Measurements from ENCODE around the gene MED15. TPM values are rescaled to one million over a fixed set of nuclear protein-coding genes. Genes with fewer than 3 reads are reported as not detected.
A peak's percentile ranks its signal among the peaks of the same experiment; 100 is the strongest.

Gene MED15
- total and polyA plus RNA-seq, 2 of the 4 experiments (the other 2 are of a cell fraction), result 19.0 to 68.8 TPM

DNA sequence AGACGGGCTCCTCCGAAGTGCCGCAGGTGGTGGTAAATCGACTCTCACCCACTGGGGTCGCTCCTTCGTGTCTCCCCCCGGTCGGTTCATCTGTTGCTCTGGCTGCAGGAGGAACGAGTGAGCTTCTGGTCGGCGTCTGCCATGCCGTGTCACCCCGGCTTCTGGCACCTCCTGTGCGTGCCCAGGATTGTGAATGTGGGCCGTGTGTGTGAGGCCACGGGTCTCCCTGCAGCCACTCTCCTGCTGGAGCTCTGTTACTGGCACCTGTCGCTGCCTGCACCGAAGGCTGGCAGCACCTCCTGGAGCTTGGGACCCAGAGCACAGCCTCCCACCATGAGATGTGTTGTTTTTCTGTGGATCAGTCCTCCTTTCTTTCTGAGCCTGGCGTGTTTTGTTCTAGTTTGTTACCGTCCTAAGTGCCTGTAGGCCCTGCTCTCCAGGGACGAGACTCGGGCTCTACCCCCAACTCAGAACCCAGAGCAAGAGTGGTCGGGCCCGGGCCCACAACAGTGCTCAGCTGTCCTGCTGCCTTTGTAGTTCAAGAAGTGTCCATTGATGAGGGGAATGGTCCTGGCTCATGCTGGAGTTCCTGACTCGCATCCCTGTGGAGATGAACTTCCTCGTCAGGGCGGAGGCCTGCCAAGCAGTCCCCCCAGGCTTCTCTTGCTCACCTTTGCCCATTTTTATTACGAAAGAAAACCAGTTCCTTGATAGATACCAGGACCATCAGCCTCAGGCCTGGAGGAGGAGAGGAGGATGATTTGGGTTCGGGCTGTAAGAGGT, 66.6 kb downstream of the MED15 start:
- no peak overlapping the region for H2BK5ac ChIP-seq (ENCODE audit: low read depth, low read length, poor library complexity, severe bottlenecking)
- H3K79me1 ChIP-seq (ENCODE audit: low read depth in 1 of 2, low read length in 2 of 2), result peaks cover 56 to 86% of the 10 kb centered on the region in 2 experiments
- peak overlapping the region; percentile 23; the same call in 1 of the 2 replicates for H2BK120ac ChIP-seq (ENCODE audit: low read depth, low read length)
- H3K23ac ChIP-seq (ENCODE audit: low read depth, low read length), result no peak overlapping the region
- no peak for TF ChIP-seq CHD1 (IDR thresholded peaks at IDR 0.05; ENCODE audit: low read depth, low read length)
- TF ChIP-seq FOS (IDR thresholded peaks at IDR 0.05; ENCODE audit: low read depth, low read length), result no peak
- TF ChIP-seq MAZ (IDR thresholded peaks at IDR 0.05; ENCODE audit: borderline replicate concordance, low read depth, low read length), result no peak
- TF ChIP-seq SMC3 (IDR thresholded peaks at IDR 0.05; ENCODE audit: low read depth, low read length), result no peak
- TF ChIP-seq, protein P1, sequence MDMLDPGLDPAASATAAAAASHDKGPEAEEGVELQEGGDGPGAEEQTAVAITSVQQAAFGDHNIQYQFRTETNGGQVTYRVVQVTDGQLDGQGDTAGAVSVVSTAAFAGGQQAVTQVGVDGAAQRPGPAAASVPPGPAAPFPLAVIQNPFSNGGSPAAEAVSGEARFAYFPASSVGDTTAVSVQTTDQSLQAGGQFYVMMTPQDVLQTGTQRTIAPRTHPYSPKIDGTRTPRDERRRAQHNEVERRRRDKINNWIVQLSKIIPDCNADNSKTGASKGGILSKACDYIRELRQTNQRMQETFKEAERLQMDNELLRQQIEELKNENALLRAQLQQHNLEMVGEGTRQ (IDR thresholded peaks at IDR 0.05; ENCODE audit: low read depth, low read length), result no peak
- TF ChIP-seq, protein P2, sequence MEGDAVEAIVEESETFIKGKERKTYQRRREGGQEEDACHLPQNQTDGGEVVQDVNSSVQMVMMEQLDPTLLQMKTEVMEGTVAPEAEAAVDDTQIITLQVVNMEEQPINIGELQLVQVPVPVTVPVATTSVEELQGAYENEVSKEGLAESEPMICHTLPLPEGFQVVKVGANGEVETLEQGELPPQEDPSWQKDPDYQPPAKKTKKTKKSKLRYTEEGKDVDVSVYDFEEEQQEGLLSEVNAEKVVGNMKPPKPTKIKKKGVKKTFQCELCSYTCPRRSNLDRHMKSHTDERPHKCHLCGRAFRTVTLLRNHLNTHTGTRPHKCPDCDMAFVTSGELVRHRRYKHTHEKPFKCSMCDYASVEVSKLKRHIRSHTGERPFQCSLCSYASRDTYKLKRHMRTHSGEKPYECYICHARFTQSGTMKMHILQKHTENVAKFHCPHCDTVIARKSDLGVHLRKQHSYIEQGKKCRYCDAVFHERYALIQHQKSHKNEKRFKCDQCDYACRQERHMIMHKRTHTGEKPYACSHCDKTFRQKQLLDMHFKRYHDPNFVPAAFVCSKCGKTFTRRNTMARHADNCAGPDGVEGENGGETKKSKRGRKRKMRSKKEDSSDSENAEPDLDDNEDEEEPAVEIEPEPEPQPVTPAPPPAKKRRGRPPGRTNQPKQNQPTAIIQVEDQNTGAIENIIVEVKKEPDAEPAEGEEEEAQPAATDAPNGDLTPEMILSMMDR (conservative IDR thresholded peaks at IDR 0.05; ENCODE audit: low read depth, low read length), result no peak
- TF ChIP-seq MAFK (IDR thresholded peaks at IDR 0.05; ENCODE audit: low read depth, low read length), result no peak
- TF ChIP-seq RCOR1 (IDR thresholded peaks at IDR 0.05; ENCODE audit: insufficient replicate concordance, low read length), result no peak
- H4K20me1 ChIP-seq (ENCODE audit: insufficient read depth, low read length), result peaks cover 56% of the 10 kb centered on the region
- ChIA-PET CTCF (interaction anchor here (0.5 to 0.7 kb wide), 2 partner anchors 54 to 773 kb away, joined by 3 to 4 read pairs; no protein-coding TSS in a partner anchor), POLR2A (ENCODE audit: unreplicated experiment) (interaction anchor here (0.6 kb wide), 1 partner anchor 14 kb away, joined by 3 read pairs; no protein-coding TSS in a partner anchor)
- no peak overlapping the region for H2AFZ ChIP-seq (replicated peaks; ENCODE audit: low read length, poor library complexity)
- 89% methylated on average over 14 of the region's 29 CpGs; no CpG with 5 or more reads in 1 of the 2 experiments for WGBS, 2 experiments (ENCODE audit: extremely low coverage in 2 of 2, insufficient read length in 1 of 2)
- ATAC-seq (ENCODE audit: low read depth) (no peak), DNase-seq (no peak)
- H3K4me3 ChIP-seq (ENCODE audit: insufficient read depth, low read depth, low read length), result no peak overlapping the region
- H3K56ac ChIP-seq (ENCODE audit: extremely low read depth, insufficient read depth, low read length), result no peak overlapping the region; the same call in 1 of the 2 replicates
- H2BK15ac ChIP-seq (ENCODE audit: low read depth, low read length), result no peak overlapping the region
- peaks cover 18% of the 10 kb centered on the region for H3K4me1 ChIP-seq (ENCODE audit: control insufficient read depth, insufficient read depth, low read length)
- H4K91ac ChIP-seq (ENCODE audit: insufficient read depth, low read depth, low read length), result peak overlapping the region; percentile 59
- peak overlapping the region; percentile 77 for H2AK9ac ChIP-seq (replicated peaks; ENCODE audit: low read depth, low read length, poor library complexity)
- peaks cover 30% of the 10 kb centered on the region for H3K9me1 ChIP-seq (ENCODE audit: insufficient read depth, low read length)
- peaks cover 68% of the 10 kb centered on the region for H3K36me3 ChIP-seq (ENCODE audit: control insufficient read depth, insufficient read depth, low read length)
- H3K9ac ChIP-seq (ENCODE audit: low read depth, low read length), result no peak overlapping the region
- in situ Hi-C loops (cut with MboI; ENCODE audit: low sequenced_read_pairs), result no loop called here
- H2BK20ac ChIP-seq (ENCODE audit: low read depth, low read length), result no peak overlapping the region; the same call in 1 of the 2 replicates
- no peak overlapping the region for H3K4me2 ChIP-seq (ENCODE audit: low read depth, low read length)
- no peaks in the 10 kb centered on the region for H3K27me3 ChIP-seq (ENCODE audit: control insufficient read depth, insufficient read depth, low read length)
- intact Hi-C loops (cut with micrococcal nuclease), result no loop called here
- H3K4ac ChIP-seq (ENCODE audit: low read depth, low read length), result peak overlapping the region; percentile 45; the same call in 1 of the 2 replicates
- peak overlapping the region; percentile 72; the same call in 1 of the 2 replicates for H2AK5ac ChIP-seq (ENCODE audit: low read depth, low read length)
- no peak overlapping the region; a peak in 1 of 4 replicates for H4K8ac ChIP-seq (ENCODE audit: low read depth in 2 of 2, low read length in 2 of 2)
- dilution Hi-C loops (cut with HindIII; ENCODE audit: low sequenced_read_pairs, unreplicated experiment), result no loop called here
- no TSS peak for BruUV-seq (replicated peaks)
- H3K27ac ChIP-seq (ENCODE audit: insufficient read depth, low read length), result peak overlapping the region; percentile 76; the same call in 1 of the 2 replicates
- no peaks in the 10 kb centered on the region for H3K9me3 ChIP-seq (ENCODE audit: control insufficient read depth, insufficient read depth, low read length)
- H3K14ac ChIP-seq (replicated peaks; ENCODE audit: low read depth, low read length), result no peak overlapping the region
- no peak overlapping the region for H4K5ac ChIP-seq (ENCODE audit: low read depth, low read length)
- H3K18ac ChIP-seq (ENCODE audit: low read depth, low read length), result peak overlapping the region; percentile 4; the same call in 1 of the 2 replicates

Measured in IMR-90 (cell line).